ENCODE results near the gene BIN1. TPM values are rescaled to one million over a fixed set of nuclear protein-coding genes. Genes with fewer than 3 reads are reported as not detected.

The BIN1 gene
- total RNA-seq, 4 donors from 2014 or later: 33.3 to 39.7 (median 38.4) TPM

DNA sequence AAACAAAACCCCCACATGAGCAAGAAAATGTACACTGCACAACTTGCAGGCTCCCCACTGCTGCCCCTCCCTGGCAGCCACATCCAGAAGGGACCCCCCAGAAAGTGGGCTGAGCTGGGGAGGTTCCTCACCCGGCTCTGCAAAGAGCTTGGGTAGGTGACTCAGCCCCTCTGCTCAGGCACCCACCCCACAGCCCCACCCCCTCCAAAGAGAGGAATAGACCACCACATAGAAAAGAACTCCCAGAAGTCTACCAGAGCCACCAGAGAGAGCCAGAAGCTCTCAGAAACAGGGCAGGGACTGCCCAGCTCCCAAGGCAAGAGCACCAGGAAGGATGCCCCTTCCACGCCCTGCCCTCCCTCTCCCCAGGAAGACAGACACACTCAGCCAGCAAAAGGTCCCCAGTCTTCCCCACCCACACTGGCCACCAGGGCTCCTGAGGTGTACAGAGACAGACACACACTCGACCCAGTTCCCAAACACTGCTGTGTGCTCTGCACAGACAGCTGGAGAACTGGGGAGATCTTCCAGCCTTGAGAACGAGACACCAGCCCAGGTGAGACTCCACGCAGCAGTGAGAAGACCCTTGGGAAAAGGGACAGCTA lies 28.2 kb downstream of the BIN1 start:
- Histone ChIP-seq H3K27ac (no peak overlapping the region), H3K4me3 (no peak overlapping the region), H3K4me1 (peaks cover 16 to 54% (median 36%) of the 10 kb centered on the region in 4 donors), H3K27me3 (no peaks in the 10 kb centered on the region), H3K36me3 (no peaks in the 10 kb centered on the region), H3K9me3 (no peaks in the 10 kb centered on the region)
- in situ Hi-C loops (cut with MboI; ENCODE audit: low pct_ligation_motif_present in 1 of 4, low pct_unique_long_range_greater_than_20kb in 1 of 4, low sequenced_read_pairs in 3 of 4): no loop called here
- intact Hi-C loops (cut with DNase I; ENCODE audit: low total_unique reads): no loop called here
- no peak for DNase-seq
- WGBS, 2 donors (ENCODE audit: low coverage in 1 of 2): 72% methylated on average over 5 of the region's 5 CpGs; no CpG with 5 or more reads in 1 of the 2 donors
- TF ChIP-seq POLR2AphosphoS5 (IDR thresholded peaks at IDR 0.05): no peak
- TF ChIP-seq, protein P1, sequence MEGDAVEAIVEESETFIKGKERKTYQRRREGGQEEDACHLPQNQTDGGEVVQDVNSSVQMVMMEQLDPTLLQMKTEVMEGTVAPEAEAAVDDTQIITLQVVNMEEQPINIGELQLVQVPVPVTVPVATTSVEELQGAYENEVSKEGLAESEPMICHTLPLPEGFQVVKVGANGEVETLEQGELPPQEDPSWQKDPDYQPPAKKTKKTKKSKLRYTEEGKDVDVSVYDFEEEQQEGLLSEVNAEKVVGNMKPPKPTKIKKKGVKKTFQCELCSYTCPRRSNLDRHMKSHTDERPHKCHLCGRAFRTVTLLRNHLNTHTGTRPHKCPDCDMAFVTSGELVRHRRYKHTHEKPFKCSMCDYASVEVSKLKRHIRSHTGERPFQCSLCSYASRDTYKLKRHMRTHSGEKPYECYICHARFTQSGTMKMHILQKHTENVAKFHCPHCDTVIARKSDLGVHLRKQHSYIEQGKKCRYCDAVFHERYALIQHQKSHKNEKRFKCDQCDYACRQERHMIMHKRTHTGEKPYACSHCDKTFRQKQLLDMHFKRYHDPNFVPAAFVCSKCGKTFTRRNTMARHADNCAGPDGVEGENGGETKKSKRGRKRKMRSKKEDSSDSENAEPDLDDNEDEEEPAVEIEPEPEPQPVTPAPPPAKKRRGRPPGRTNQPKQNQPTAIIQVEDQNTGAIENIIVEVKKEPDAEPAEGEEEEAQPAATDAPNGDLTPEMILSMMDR (IDR thresholded peaks at IDR 0.05): no peak
- TF ChIP-seq POLR2A (IDR thresholded peaks at IDR 0.05): no peak
- no peak for TF ChIP-seq EP300 (IDR thresholded peaks at IDR 0.05; ENCODE audit: low read depth)

DNA sequence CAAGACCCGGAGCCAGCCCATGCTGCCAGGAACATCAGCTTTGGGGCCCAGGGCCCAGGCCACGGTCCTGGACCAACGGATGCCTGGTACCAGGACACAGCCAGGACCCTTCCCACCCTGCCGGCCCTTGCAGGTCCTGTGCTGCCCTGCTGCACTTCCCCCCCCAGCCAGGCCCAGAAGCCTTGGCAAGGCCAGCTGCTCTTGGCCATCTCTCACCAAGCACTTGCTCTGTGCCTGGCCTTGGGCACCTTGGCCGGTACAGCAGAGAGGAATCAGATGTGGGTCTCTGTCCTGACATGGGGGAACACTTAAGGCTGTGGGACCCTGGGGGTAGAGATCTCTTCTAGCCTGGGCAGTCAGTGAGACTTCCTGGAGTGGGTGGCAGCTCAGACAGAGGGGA lies 28.9 kb downstream of the BIN1 start:
- intact Hi-C loops (cut with DNase I; ENCODE audit: low total_unique reads) (no loop called here), in situ Hi-C loops (cut with MboI; ENCODE audit: low pct_ligation_motif_present in 1 of 4, low pct_unique_long_range_greater_than_20kb in 1 of 4, low sequenced_read_pairs in 3 of 4) (no loop called here)
- Histone ChIP-seq H3K27me3 (no peaks in the 10 kb centered on the region), H3K36me3 (no peaks in the 10 kb centered on the region), H3K27ac (no peak overlapping the region), H3K9me3 (no peaks in the 10 kb centered on the region), H3K4me3 (no peak overlapping the region), H3K4me1 (peaks cover 10 to 47% (median 30%) of the 10 kb centered on the region in 4 donors)
- TF ChIP-seq POLR2AphosphoS5 (IDR thresholded peaks at IDR 0.05) (no peak), POLR2A (IDR thresholded peaks at IDR 0.05) (no peak), EP300 (IDR thresholded peaks at IDR 0.05; ENCODE audit: low read depth) (no peak)
- TF ChIP-seq, protein P1 (IDR thresholded peaks at IDR 0.05): no peak
- 75% methylated on average over 5 of the region's 5 CpGs; no CpG with 5 or more reads in 1 of the 2 donors for WGBS, 2 donors (ENCODE audit: low coverage in 1 of 2)
- DNase-seq: no peak

DNA sequence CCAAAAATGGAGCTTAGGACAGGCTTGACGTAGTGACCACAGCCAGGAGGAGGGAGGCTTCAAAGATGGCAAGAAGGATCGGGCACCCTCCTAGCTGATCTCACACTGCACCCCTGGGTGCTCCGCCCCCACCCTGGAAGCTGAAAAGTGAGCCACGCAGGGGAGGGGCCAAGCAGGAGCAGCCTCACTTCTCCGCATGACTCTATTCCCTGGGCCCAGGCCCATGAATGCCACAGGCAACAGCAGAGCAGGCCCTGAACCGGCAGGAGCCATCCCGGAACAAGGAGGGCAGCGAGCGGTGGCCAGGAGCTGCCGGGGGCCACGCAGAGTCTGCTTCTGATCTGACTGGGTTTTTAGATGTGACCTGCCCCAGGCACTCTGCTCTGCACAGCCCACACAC lies 30.0 kb downstream of the BIN1 start:
- no peak overlapping the region for H3K4me3 ChIP-seq
- TF ChIP-seq POLR2AphosphoS5 (IDR thresholded peaks at IDR 0.05) (no peak), EP300 (IDR thresholded peaks at IDR 0.05; ENCODE audit: low read depth) (no peak), POLR2A (IDR thresholded peaks at IDR 0.05) (no peak)
- TF ChIP-seq, protein P1 (IDR thresholded peaks at IDR 0.05): no peak
- 81% methylated on average over 9 of the region's 11 CpGs; no CpG with 5 or more reads in 1 of the 2 donors for WGBS, 2 donors (ENCODE audit: low coverage in 1 of 2)
- H3K4me1 ChIP-seq: peaks cover 10 to 36% (median 22%) of the 10 kb centered on the region in 4 donors
- no peaks in the 10 kb centered on the region for H3K27me3 ChIP-seq
- H3K27ac ChIP-seq: no peak overlapping the region
- DNase-seq: no peak
- in situ Hi-C loops (cut with MboI; ENCODE audit: low pct_ligation_motif_present in 1 of 4, low pct_unique_long_range_greater_than_20kb in 1 of 4, low sequenced_read_pairs in 3 of 4) (no loop called here), intact Hi-C loops (cut with DNase I; ENCODE audit: low total_unique reads) (no loop called here)
- H3K36me3 ChIP-seq: no peaks in the 10 kb centered on the region
- H3K9me3 ChIP-seq: no peaks in the 10 kb centered on the region

DNA sequence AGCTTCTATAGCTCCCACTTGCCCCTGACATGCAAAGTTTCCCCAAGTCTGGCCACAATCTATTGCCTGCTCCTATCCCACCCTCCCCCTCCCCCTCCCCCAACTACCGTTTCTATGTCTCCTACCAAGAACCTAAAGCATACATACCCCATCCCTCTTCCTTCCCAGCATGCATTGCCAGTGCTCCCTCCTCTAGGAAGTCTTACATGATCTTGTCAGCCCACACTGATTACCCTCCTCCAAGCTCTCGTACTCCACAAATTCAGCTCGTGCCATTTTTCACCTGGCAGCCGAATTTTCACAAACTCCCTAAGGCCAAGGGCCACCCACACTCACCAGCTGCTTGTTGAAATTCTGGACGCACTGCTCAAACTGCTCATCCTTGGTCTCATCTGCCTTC lies 30.7 kb downstream of the BIN1 start:
- Histone ChIP-seq H3K9me3 (no peaks in the 10 kb centered on the region), H3K27me3 (no peaks in the 10 kb centered on the region), H3K36me3 (no peaks in the 10 kb centered on the region), H3K4me3 (no peak overlapping the region), H3K4me1 (peaks cover 8 to 29% (median 17%) of the 10 kb centered on the region in 4 donors), H3K27ac (no peak overlapping the region)
- in situ Hi-C loops (cut with MboI; ENCODE audit: low pct_ligation_motif_present in 1 of 4, low pct_unique_long_range_greater_than_20kb in 1 of 4, low sequenced_read_pairs in 3 of 4): no loop called here
- DNase-seq: no peak
- no peak for TF ChIP-seq EP300 (IDR thresholded peaks at IDR 0.05; ENCODE audit: low read depth)
- TF ChIP-seq POLR2A (IDR thresholded peaks at IDR 0.05): no peak
- TF ChIP-seq, protein P1 (IDR thresholded peaks at IDR 0.05): no peak
- no peak for TF ChIP-seq POLR2AphosphoS5 (IDR thresholded peaks at IDR 0.05)
- intact Hi-C loops (cut with DNase I; ENCODE audit: low total_unique reads): no loop called here
- WGBS, 2 donors (ENCODE audit: low coverage in 1 of 2): 92% methylated on average over 5 of the region's 5 CpGs

Data from transverse colon (tissue), 4 donors.